ENCODE measurements around the gene AAMDC.

DNA sequence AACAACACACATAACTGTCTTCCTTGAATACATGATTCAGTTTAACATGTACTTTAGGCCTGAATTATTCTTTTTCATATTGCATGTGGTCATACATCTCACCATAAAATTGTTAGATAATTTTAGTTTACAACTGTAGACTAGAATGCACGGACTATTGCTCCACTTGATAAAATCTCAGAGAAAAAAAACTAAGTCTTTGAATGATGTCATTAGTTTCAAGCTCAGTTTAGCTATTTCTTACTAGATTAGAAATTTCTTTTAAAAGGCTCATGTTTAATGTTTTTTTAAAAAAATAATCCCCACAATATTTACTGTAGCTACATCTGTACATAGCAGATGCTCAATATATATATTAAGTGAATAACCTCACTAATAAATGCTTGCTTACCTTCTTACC lies 5.5 kb upstream of the AAMDC start:
- no peak for TF ChIP-seq POLR2A (IDR thresholded peaks at IDR 0.05; ENCODE audit: low read depth, low read length)
- no peak for TF ChIP-seq POLR2AphosphoS5 (IDR thresholded peaks at IDR 0.05; ENCODE audit: low read depth, low read length)
- no peak for TF ChIP-seq TAF1 (IDR thresholded peaks at IDR 0.05; ENCODE audit: low read depth, low read length)
- TF ChIP-seq SPI1 (IDR thresholded peaks at IDR 0.05; ENCODE audit: low read depth, low read length): no peak
- no peak for TF ChIP-seq POU2F2 (IDR thresholded peaks at IDR 0.05; ENCODE audit: low read depth, low read length)
